HEK293 (cell line): ENCODE data around the gene PRDM5.
A peak's percentile ranks its signal among the peaks of the same experiment; 100 is the strongest.

Experiments used
- CTCF ChIA-PET: fragments of 350-600 bp; formaldehyde crosslinking; extraction: SDS; loops from one replicate; lab custom pipeline; 2021; ENCODE audit warnings: antibody characterized with exemption; lab: Yijun Ruan, JAX
- POLR2A ChIA-PET: fragments of 300-600 bp; formaldehyde crosslinking; extraction: SDS; loops from one replicate; lab custom pipeline; 2020; ENCODE audit warnings: antibody characterized with exemption, inconsistent platforms; lab: Yijun Ruan, JAX
- H3K27ac ChIP-seq: fragments of 200-500 bp; sonication (Bioruptor generic); 2 replicates; pipeline ENCODE4 v1.5.1; 2014; ENCODE audit warnings: low read depth, low read length, control low read depth, inconsistent platforms; ENCODE audit errors: extremely low read depth
- H3K36me3 ChIP-seq, 2 experiments: fragments of 200-500 bp in 1 of 2; sonication (Bioruptor generic) in 1 of 2; 1 replicate in 1 of 2; 2 replicates in 1 of 2; pipeline ENCODE4 v1.5.1; 2014 to 2017; ENCODE audit warnings: inconsistent platforms in 2 of 2, low read length in 2 of 2; ENCODE audit not compliant: control insufficient read depth in 2 of 2, insufficient read depth in 1 of 2
- H3K4me1 ChIP-seq: fragments of 200-500 bp; sonication (Bioruptor generic); 2 replicates; pipeline ENCODE4 v1.5.1; 2014; ENCODE audit warnings: mild to moderate bottlenecking, low read length, inconsistent platforms; ENCODE audit not compliant: control insufficient read depth, insufficient read depth
- H3K4me3 ChIP-seq: 2 replicates; pipeline ENCODE4 v1.5.1; 2011; ENCODE audit warnings: low read depth, mild to moderate bottlenecking, control low read depth, low read length, moderate library complexity
- H3K9me3 ChIP-seq: fragments of 200-500 bp; sonication (Bioruptor generic); 2 replicates; pipeline ENCODE4 v1.5.1; 2014; ENCODE audit warnings: low read depth, low read length, inconsistent platforms; ENCODE audit not compliant: control insufficient read depth, insufficient read depth
- BCL11B ChIP-seq: fragments of 450-650 bp; formaldehyde crosslinking; IDR thresholded peaks from 2 replicates; pipeline ENCODE4 v1.5.1; 2016; ENCODE audit warnings: low read depth, missing biosample characterization, missing genetic modification characterization
- GLIS1 ChIP-seq: fragments of 450-650 bp; formaldehyde crosslinking; IDR thresholded peaks from 2 replicates; pipeline ENCODE4 v1.5.1; 2016; ENCODE audit warnings: missing biosample characterization, missing genetic modification characterization
- KLF7 ChIP-seq: fragments of 450-650 bp; formaldehyde crosslinking; IDR thresholded peaks from 2 replicates; pipeline ENCODE4 v1.5.1; 2016; ENCODE audit warnings: missing biosample characterization, missing genetic modification characterization, borderline replicate concordance
- KLF9 ChIP-seq: fragments of 450-650 bp; formaldehyde crosslinking; IDR thresholded peaks from 2 replicates; pipeline ENCODE4 v1.5.1; 2016; ENCODE audit warnings: missing biosample characterization, missing genetic modification characterization, low read depth
- MEIS1 ChIP-seq: sonication (generic); formaldehyde crosslinking; IDR thresholded peaks from 2 replicates; pipeline ENCODE4 v1.8.1; 2022; ENCODE audit warnings: missing genetic modification reagents, mild to moderate bottlenecking, borderline replicate concordance
- OVOL3 ChIP-seq: fragments of 450-650 bp; formaldehyde crosslinking; IDR thresholded peaks from 2 replicates; pipeline ENCODE4 v1.5.1; 2016; ENCODE audit warnings: missing biosample characterization, missing genetic modification characterization
- PRDM1 ChIP-seq: fragments of 450-650 bp; formaldehyde crosslinking; IDR thresholded peaks from 2 replicates; pipeline ENCODE4; 2016; ENCODE audit warnings: missing biosample characterization, missing genetic modification characterization
- SCRT1 ChIP-seq: fragments of 450-650 bp; formaldehyde crosslinking; IDR thresholded peaks from 2 replicates; pipeline ENCODE4 v1.5.1; 2016; ENCODE audit warnings: missing biosample characterization, missing genetic modification characterization, borderline replicate concordance
- ZBTB21 ChIP-seq: fragments of 450-650 bp; formaldehyde crosslinking; IDR thresholded peaks from 2 replicates; pipeline ENCODE4 v1.5.1; 2017; ENCODE audit warnings: missing biosample characterization, missing genetic modification characterization
- ZBTB8A ChIP-seq: fragments of 450-650 bp; formaldehyde crosslinking; IDR thresholded peaks from 2 replicates; pipeline ENCODE4 v1.5.1; 2016; ENCODE audit warnings: missing biosample characterization, missing genetic modification characterization
- ZNF10 ChIP-seq: fragments of 450-650 bp; formaldehyde crosslinking; IDR thresholded peaks from 2 replicates; pipeline ENCODE4 v1.5.1; 2017; ENCODE audit warnings: missing biosample characterization, missing genetic modification characterization
- ZNF202 ChIP-seq: fragments of 450-650 bp; formaldehyde crosslinking; IDR thresholded peaks from 2 replicates; pipeline ENCODE4 v1.5.1; 2016; ENCODE audit warnings: missing biosample characterization, missing genetic modification characterization, borderline replicate concordance
- ZNF324 ChIP-seq: fragments of 450-650 bp; formaldehyde crosslinking; IDR thresholded peaks from 2 replicates; pipeline ENCODE4 v1.5.1; 2016; ENCODE audit warnings: missing biosample characterization, missing genetic modification characterization
- ZNF366 ChIP-seq: fragments of 450-650 bp; formaldehyde crosslinking; conservative IDR thresholded peaks from 2 replicates; pipeline ENCODE4 v1.5.1; 2016; ENCODE audit warnings: missing biosample characterization, missing genetic modification characterization
- ZNF37A ChIP-seq: fragments of 450-650 bp; IDR thresholded peaks from 2 replicates; pipeline ENCODE4 v1.5.1; 2018; ENCODE audit warnings: missing biosample characterization, missing genetic modification characterization
- ZNF394 ChIP-seq: fragments of 450-650 bp; formaldehyde crosslinking; IDR thresholded peaks from 2 replicates; pipeline ENCODE4 v1.5.1; 2016; ENCODE audit warnings: missing biosample characterization, missing genetic modification characterization, mild to moderate bottlenecking, moderate library complexity, borderline replicate concordance
- ZNF423 ChIP-seq: fragments of 450-650 bp; formaldehyde crosslinking; IDR thresholded peaks from 2 replicates; pipeline ENCODE4 v1.5.1; 2016; ENCODE audit warnings: missing biosample characterization, missing genetic modification characterization
- ZNF433 ChIP-seq: fragments of 450-650 bp; formaldehyde crosslinking; IDR thresholded peaks from 2 replicates; pipeline ENCODE4 v1.5.1; 2016; ENCODE audit warnings: missing biosample characterization, missing genetic modification characterization, low read depth
- ZNF561 ChIP-seq: fragments of 450-650 bp; IDR thresholded peaks from 2 replicates; pipeline ENCODE4 v1.5.1; 2018; ENCODE audit warnings: missing biosample characterization, missing genetic modification characterization, borderline replicate concordance
- ZNF596 ChIP-seq: fragments of 450-650 bp; IDR thresholded peaks from 2 replicates; pipeline ENCODE4 v1.5.0; 2018; ENCODE audit warnings: missing biosample characterization, mild to moderate bottlenecking, missing genetic modification characterization, moderate library complexity
- ZNF600 ChIP-seq: fragments of 450-650 bp; formaldehyde crosslinking; IDR thresholded peaks from 2 replicates; pipeline ENCODE4 v1.5.1; 2016; ENCODE audit warnings: missing biosample characterization, missing genetic modification characterization
- ZNF610 ChIP-seq: fragments of 450-650 bp; formaldehyde crosslinking; IDR thresholded peaks from 2 replicates; pipeline ENCODE4 v1.5.1; 2016; ENCODE audit warnings: missing biosample characterization, missing genetic modification characterization, borderline replicate concordance
- ZNF629 ChIP-seq: fragments of 450-650 bp; formaldehyde crosslinking; IDR thresholded peaks from 2 replicates; pipeline ENCODE4 v1.5.1; 2017; ENCODE audit warnings: missing biosample characterization, missing genetic modification characterization
- ZNF768 ChIP-seq: fragments of 450-650 bp; formaldehyde crosslinking; IDR thresholded peaks from 2 replicates; pipeline ENCODE4 v1.5.1; 2018; ENCODE audit warnings: missing biosample characterization, mild to moderate bottlenecking, missing genetic modification characterization
- ZNF791 ChIP-seq: fragments of 450-650 bp; formaldehyde crosslinking; IDR thresholded peaks from 2 replicates; pipeline ENCODE4 v1.5.1; 2016; ENCODE audit warnings: missing biosample characterization, missing genetic modification characterization
- ZNF843 ChIP-seq: fragments of 450-650 bp; formaldehyde crosslinking; IDR thresholded peaks from 2 replicates; pipeline ENCODE4 v1.5.1; 2016; ENCODE audit warnings: missing biosample characterization, missing genetic modification characterization
- TF ChIP-seq, protein P1 (sequence below): fragments of 450-650 bp; formaldehyde crosslinking; IDR thresholded peaks from 2 replicates; pipeline ENCODE4 v1.5.1; 2017; ENCODE audit warnings: missing biosample characterization, missing genetic modification characterization
- TF ChIP-seq, protein P2 (sequence below): fragments of 450-650 bp; formaldehyde crosslinking; IDR thresholded peaks from 2 replicates; pipeline ENCODE4; 2016; ENCODE audit warnings: missing biosample characterization, missing genetic modification characterization
- TF ChIP-seq, protein P3 (sequence below): fragments of 450-650 bp; IDR thresholded peaks from 2 replicates; pipeline ENCODE4 v1.5.1; 2018; ENCODE audit warnings: missing biosample characterization, mild to moderate bottlenecking, missing genetic modification characterization
- TF ChIP-seq, protein P4 (sequence below): fragments of 450-650 bp; formaldehyde crosslinking; IDR thresholded peaks from 2 replicates; pipeline ENCODE4 v1.5.1; 2016; ENCODE audit warnings: missing biosample characterization, missing genetic modification characterization, borderline replicate concordance

Gene PRDM5

DNA sequence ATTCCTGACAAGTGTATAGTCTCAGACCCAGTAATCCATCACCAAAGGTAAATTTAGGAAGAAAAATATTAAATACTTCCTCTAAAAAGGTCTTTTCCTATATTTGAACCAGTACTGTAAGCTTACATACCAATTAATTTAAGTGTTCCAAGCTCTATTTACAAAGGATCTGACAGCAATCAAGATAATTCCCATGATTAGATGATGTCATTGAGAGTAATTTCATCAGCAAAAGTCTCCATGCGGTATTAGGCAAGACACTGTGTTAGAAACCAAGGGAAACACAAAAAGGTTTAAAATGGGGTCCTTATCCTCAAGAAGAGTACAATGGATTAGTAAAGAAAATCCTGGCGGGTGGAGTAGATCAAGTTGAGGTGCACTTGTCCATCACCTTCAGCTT, 198.5 kb downstream of the PRDM5 start (continued):
- TF ChIP-seq, protein P1, sequence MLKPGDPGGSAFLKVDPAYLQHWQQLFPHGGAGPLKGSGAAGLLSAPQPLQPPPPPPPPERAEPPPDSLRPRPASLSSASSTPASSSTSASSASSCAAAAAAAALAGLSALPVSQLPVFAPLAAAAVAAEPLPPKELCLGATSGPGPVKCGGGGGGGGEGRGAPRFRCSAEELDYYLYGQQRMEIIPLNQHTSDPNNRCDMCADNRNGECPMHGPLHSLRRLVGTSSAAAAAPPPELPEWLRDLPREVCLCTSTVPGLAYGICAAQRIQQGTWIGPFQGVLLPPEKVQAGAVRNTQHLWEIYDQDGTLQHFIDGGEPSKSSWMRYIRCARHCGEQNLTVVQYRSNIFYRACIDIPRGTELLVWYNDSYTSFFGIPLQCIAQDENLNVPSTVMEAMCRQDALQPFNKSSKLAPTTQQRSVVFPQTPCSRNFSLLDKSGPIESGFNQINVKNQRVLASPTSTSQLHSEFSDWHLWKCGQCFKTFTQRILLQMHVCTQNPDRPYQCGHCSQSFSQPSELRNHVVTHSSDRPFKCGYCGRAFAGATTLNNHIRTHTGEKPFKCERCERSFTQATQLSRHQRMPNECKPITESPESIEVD (tag by site-specific recombination) = peak; percentile 76
- TF ChIP-seq ZNF843 (tag by site-specific recombination) (no peak), ZBTB21 (tag by site-specific recombination) (peak; percentile 53; the same call in 1 of the 2 replicates), ZNF202 (tag by site-specific recombination) (no peak)

DNA sequence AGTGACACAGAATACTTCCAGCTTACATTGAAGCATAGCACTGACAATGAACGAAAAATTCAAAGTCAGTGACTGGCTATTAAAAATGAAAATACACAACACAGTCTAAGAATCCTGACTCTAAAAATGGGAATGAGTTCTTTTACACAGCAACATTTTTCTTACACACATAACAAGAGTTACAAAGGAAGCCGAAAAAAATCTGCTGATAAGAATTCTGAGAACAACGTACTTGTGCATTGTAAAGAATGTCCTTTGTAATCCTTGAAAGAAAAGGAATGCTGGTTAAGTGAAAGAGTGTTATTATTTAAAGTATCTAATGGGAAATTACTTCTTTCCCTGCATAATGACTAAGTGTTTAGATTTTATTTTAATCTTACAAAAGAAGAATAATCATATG, 199.4 kb downstream of the PRDM5 start:
- H3K4me3 ChIP-seq = no peak overlapping the region
- ChIA-PET POLR2A (interaction anchor here (0.6 kb wide), 1 partner anchor 94 kb away, joined by 3 read pairs; no protein-coding TSS in a partner anchor), CTCF (interaction anchor here (0.6 to 1.2 kb wide), 2 partner anchors 11 to 255 kb away, joined by 3 to 5 read pairs; no protein-coding TSS in a partner anchor)
- peaks cover 2% of the 10 kb centered on the region; the same call in 1 of the 2 replicates for H3K4me1 ChIP-seq
- TF ChIP-seq ZNF37A (tag by site-specific recombination) = no peak
- TF ChIP-seq ZNF596 (tag by site-specific recombination) = no peak
- TF ChIP-seq ZNF629 = no peak
- TF ChIP-seq OVOL3 (tag by site-specific recombination) = no peak
- TF ChIP-seq ZNF394 (tag by site-specific recombination) = no peak
- TF ChIP-seq ZBTB8A (tag by site-specific recombination) = no peak
- TF ChIP-seq ZNF324 (tag by site-specific recombination) = no peak
- TF ChIP-seq ZNF10 (tag by site-specific recombination) = no peak
- no peak for TF ChIP-seq ZNF366 (tag by site-specific recombination)
- TF ChIP-seq KLF7 (tag by site-specific recombination) = no peak
- H3K27ac ChIP-seq = no peak overlapping the region
- no peaks in the 10 kb centered on the region for H3K36me3 ChIP-seq
- no peaks in the 10 kb centered on the region for H3K9me3 ChIP-seq

DNA sequence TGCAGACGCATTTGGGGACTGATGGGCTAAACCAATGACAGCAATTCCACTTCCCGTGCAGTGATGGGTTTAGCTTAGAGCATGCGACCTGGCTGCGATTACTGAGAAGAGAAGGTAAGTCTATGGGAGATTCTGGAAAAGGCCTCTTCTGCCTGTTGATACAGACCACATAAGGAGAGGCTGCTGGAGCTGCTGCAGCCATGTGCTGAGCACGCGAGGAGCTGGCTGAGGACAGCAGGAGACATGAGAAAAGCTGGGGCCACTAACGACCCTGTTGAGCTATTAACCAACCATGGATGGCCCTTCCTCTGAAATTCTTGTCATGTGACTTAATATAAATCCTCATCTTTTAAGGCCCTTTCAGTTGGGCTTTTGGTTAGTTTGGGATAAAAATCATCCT, 199.9 kb downstream of the PRDM5 start:
- ChIA-PET CTCF (interaction anchor here (0.6 kb wide), 1 partner anchor 255 kb away, joined by 5 read pairs; no protein-coding TSS in a partner anchor), POLR2A (no interaction called here)
- Histone ChIP-seq H3K9me3 (no peaks in the 10 kb centered on the region), H3K36me3 (no peaks in the 10 kb centered on the region), H3K4me3 (no peak overlapping the region), H3K27ac (no peak overlapping the region), H3K4me1 (peaks cover 2% of the 10 kb centered on the region; the same call in 1 of the 2 replicates)
- TF ChIP-seq PRDM1 (no peak), GLIS1 (tag by site-specific recombination) (no peak), ZNF791 (no peak), BCL11B (tag by site-specific recombination) (no peak), MEIS1 (no peak), ZNF423 (no peak), KLF9 (tag by site-specific recombination) (no peak), ZNF561 (tag by site-specific recombination) (no peak), SCRT1 (tag by site-specific recombination) (no peak), ZNF600 (no peak), ZNF768 (no peak), ZNF610 (tag by site-specific recombination) (no peak), ZNF433 (tag by site-specific recombination) (no peak)
- TF ChIP-seq, protein P2, sequence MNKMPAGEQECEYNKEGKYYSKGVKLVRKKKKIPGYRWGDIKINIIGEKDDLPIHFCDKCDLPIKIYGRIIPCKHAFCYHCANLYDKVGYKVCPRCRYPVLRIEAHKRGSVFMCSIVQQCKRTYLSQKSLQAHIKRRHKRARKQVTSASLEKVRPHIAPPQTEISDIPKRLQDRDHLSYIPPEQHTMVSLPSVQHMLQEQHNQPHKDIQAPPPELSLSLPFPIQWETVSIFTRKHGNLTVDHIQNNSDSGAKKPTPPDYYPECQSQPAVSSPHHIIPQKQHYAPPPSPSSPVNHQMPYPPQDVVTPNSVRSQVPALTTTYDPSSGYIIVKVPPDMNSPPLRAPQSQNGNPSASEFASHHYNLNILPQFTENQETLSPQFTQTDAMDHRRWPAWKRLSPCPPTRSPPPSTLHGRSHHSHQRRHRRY (tag by site-specific recombination) = no peak
- TF ChIP-seq, protein P3, sequence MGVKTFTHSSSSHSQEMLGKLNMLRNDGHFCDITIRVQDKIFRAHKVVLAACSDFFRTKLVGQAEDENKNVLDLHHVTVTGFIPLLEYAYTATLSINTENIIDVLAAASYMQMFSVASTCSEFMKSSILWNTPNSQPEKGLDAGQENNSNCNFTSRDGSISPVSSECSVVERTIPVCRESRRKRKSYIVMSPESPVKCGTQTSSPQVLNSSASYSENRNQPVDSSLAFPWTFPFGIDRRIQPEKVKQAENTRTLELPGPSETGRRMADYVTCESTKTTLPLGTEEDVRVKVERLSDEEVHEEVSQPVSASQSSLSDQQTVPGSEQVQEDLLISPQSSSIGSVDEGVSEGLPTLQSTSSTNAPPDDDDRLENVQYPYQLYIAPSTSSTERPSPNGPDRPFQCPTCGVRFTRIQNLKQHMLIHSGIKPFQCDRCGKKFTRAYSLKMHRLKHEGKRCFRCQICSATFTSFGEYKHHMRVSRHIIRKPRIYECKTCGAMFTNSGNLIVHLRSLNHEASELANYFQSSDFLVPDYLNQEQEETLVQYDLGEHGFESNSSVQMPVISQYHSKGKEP = no peak
- TF ChIP-seq, protein P4, sequence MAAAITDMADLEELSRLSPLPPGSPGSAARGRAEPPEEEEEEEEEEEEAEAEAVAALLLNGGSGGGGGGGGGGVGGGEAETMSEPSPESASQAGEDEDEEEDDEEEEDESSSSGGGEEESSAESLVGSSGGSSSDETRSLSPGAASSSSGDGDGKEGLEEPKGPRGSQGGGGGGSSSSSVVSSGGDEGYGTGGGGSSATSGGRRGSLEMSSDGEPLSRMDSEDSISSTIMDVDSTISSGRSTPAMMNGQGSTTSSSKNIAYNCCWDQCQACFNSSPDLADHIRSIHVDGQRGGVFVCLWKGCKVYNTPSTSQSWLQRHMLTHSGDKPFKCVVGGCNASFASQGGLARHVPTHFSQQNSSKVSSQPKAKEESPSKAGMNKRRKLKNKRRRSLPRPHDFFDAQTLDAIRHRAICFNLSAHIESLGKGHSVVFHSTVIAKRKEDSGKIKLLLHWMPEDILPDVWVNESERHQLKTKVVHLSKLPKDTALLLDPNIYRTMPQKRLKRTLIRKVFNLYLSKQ (tag by site-specific recombination) = no peak
